GM10248 (cell line): ENCODE measurements around the gene OTUD7B.

Experiments used
- CTCF ChIA-PET: fragments of 300-600 bp; sonication (Branson Sonifier 250); formaldehyde crosslinking; extraction: SDS; loops from one replicate; lab custom pipeline; 2021; ENCODE audit warnings: antibody characterized with exemption; lab: Yijun Ruan, JAX
- POLR2A ChIA-PET: fragments of 350-650 bp; sonication (Branson Sonifier 250); formaldehyde crosslinking; extraction: SDS; loops from one replicate; lab custom pipeline; 2020; ENCODE audit warnings: antibody characterized with exemption; lab: Yijun Ruan, JAX
- DNase-seq: peaks from one replicate; pipeline ENCODE4 v3.0.0; 2012; ENCODE audit errors: extremely low spot score
- TF ChIP-seq, protein P1 (sequence below): IDR thresholded peaks from 2 replicates; pipeline ENCODE4 v1.5.1; 2012; ENCODE audit warnings: mild to moderate bottlenecking, low read depth; ENCODE audit errors: extremely low read depth, missing control alignments, control extremely low read depth

The OTUD7B gene

GRCh38 chr1:149997585-149998262, 12.8 kb downstream of the OTUD7B start:
- ChIA-PET CTCF (interaction anchor here (0.9 to 6.1 kb wide), 8 partner anchors 13 to 171 kb away, joined by 3 to 42 read pairs (median 4); partner anchors contain the start of gene OTUD7B), POLR2A (interaction anchor here (1.4 kb wide), 1 partner anchor 110 kb away, joined by 4 read pairs; a partner anchor contains a TSS)
- TF ChIP-seq, protein P1, sequence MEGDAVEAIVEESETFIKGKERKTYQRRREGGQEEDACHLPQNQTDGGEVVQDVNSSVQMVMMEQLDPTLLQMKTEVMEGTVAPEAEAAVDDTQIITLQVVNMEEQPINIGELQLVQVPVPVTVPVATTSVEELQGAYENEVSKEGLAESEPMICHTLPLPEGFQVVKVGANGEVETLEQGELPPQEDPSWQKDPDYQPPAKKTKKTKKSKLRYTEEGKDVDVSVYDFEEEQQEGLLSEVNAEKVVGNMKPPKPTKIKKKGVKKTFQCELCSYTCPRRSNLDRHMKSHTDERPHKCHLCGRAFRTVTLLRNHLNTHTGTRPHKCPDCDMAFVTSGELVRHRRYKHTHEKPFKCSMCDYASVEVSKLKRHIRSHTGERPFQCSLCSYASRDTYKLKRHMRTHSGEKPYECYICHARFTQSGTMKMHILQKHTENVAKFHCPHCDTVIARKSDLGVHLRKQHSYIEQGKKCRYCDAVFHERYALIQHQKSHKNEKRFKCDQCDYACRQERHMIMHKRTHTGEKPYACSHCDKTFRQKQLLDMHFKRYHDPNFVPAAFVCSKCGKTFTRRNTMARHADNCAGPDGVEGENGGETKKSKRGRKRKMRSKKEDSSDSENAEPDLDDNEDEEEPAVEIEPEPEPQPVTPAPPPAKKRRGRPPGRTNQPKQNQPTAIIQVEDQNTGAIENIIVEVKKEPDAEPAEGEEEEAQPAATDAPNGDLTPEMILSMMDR = no peak
- DNase-seq = peak; percentile 38

GRCh38 chr1:149995927-149996326, 14.6 kb downstream of the OTUD7B start:
- CTCF ChIA-PET = interaction anchor here (0.9 to 6.1 kb wide), 5 partner anchors 13 to 41 kb away, joined by 3 to 42 read pairs (median 4); partner anchors contain the start of gene OTUD7B
- DNase-seq = no peak

GRCh38 chr1:149993764-149994163, 16.8 kb downstream of the OTUD7B start:
- TF ChIP-seq, protein P1 = no peak
- POLR2A ChIA-PET = no interaction called here
- no peak for DNase-seq
- CTCF ChIA-PET = no interaction called here

More at GRCh38 chr1:149995927-149996326, 14.6 kb downstream of the OTUD7B start:
- POLR2A ChIA-PET = no interaction called here
- TF ChIP-seq, protein P1 = no peak

- POLR2A ChIA-PET = interaction anchor here (1.3 kb wide), 1 partner anchor 107 kb away, joined by 3 read pairs; no protein-coding TSS in a partner anchor
- CTCF ChIA-PET = interaction anchor here (1.9 to 2.3 kb wide), 2 partner anchors 31 to 57 kb away, joined by 4 to 5 read pairs; no protein-coding TSS in a partner anchor
- TF ChIP-seq, protein P1 = no peak
- no peak for DNase-seq
Measured at GRCh38 chr1:149993181-149993580, 17.3 kb downstream of the OTUD7B start.

DNA sequence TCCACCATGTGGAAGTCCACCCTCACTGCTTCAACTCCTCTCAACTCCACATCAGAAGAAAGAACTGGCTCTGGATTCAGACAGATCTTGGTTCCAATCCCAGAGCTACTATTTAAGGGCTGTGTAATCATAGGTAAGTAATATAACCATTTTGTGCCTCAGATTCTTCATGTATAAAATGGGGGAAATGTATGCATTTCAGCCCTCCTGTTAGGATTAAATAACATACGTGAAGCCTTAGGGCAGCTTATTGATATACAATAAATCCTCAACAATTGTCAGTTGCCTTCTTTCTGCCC, 23.3 kb downstream of the OTUD7B start:
- TF ChIP-seq, protein P1 = no peak
- DNase-seq = no peak
- POLR2A ChIA-PET = no interaction called here
- CTCF ChIA-PET = interaction anchor here (0.9 to 2.3 kb wide), 4 partner anchors 8 to 176 kb away, joined by 3 to 11 read pairs (median 4); no protein-coding TSS in a partner anchor

DNA sequence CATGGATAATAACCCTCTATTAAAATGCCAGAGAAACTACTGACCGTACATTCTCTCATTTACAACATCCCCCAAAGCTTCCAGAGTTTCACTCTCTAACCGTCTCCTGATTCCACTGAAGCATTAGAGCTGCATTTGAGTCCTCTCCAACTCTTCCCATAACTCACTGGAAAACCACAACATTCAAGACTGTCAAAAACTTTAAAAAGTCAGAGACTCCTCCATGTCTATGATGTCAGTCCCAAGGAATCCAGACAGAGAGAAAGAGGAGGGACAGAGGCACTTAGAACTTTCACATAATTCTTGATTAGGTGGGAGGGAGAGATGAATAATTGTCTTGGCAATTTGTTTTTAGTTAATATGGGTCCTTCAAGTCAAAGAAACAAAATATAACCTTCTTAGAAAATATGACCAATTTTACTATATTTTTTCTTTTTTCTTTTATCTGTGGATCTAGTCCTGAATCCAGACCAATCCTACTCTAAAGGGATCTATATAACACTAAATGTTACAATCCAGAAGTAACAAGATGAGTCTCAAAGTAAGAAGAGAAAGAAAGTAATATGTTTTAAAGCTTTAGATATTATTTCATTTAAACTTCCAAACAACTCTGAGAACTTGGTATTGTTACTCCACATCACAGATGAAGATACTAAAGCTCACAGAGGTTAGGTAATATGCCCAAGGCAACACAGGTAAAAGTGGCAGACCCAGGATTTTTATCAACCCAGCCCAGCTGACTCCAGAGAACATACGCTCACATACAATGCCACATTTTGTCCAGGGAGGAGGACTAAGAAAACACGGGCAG, 23.8 kb downstream of the OTUD7B start:
- TF ChIP-seq, protein P1 = no peak
- DNase-seq = no peak
- ChIA-PET POLR2A (no interaction called here), CTCF (interaction anchor here (0.9 to 2.3 kb wide), 4 partner anchors 8 to 177 kb away, joined by 3 to 11 read pairs (median 4); no protein-coding TSS in a partner anchor)
